ENCODE results near the gene MPIG6B.

Gene MPIG6B

DNA sequence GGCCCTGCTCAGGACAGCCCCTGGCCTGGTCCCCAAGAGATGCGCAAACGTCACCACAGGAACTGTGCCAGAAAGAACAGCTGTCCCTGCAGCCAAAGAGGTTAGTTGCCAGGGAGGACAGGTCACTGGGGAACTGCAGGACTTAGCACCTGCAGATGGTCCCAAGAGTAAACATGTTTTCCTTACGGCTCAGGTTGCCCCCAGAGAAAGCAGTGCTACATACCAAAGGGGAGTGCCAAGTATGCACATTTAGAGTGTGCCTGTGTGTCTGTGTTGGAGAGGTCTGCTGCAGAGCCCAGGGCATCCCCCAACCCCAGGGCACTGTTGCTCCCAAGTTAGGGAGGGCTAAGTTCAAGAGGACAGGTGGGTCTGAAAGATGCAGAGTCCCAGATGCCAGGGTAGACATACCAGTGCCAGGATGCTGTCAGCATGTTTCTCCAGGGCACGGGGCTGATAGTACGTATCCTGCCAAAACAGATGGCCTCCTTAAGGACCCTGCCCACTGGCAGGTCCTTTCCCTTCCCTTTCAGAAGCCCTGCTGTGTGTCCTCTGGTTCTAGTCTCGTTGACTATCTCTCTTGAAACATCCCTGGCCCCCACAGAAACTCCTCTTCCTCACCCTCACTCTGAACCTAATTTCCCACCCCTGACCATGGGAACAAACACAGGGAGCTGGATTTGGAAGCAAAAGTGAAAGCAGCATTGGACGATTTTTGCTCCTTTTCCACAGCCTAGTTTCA, 21.3 kb upstream of the MPIG6B start:
- no peak for DNase-seq (ENCODE audit: low spot score)
- TF ChIP-seq, protein P1, sequence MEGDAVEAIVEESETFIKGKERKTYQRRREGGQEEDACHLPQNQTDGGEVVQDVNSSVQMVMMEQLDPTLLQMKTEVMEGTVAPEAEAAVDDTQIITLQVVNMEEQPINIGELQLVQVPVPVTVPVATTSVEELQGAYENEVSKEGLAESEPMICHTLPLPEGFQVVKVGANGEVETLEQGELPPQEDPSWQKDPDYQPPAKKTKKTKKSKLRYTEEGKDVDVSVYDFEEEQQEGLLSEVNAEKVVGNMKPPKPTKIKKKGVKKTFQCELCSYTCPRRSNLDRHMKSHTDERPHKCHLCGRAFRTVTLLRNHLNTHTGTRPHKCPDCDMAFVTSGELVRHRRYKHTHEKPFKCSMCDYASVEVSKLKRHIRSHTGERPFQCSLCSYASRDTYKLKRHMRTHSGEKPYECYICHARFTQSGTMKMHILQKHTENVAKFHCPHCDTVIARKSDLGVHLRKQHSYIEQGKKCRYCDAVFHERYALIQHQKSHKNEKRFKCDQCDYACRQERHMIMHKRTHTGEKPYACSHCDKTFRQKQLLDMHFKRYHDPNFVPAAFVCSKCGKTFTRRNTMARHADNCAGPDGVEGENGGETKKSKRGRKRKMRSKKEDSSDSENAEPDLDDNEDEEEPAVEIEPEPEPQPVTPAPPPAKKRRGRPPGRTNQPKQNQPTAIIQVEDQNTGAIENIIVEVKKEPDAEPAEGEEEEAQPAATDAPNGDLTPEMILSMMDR (IDR thresholded peaks at IDR 0.05), result no peak
- Histone ChIP-seq H3K4me3 (peak overlapping the region; percentile 95), H3K27ac (peak overlapping the region; percentile 24 to 96)

DNA sequence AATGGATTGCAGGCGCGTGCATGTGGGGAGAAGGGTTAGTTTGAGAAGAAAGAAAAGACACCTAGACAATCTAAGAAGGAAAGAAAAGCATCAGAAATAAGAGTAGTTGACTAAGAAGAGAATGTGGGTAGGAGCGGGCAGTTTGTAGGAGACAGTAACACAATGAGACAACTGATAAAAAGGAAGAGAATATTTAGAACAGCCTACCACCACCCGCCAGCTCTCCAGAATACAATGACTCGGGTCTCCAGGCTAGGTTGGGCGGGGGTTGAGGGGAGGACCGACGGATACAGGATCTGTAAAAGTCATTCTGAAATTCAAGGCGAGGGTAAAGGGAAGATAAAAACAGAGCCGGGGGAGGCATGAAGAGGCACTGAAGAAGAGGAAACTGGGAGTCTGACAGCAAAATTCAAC, 20.8 kb upstream of the MPIG6B start:
- peak overlapping the region; percentile 96 to 99 for H3K27ac ChIP-seq
- DNase-seq (ENCODE audit: low spot score), result no peak
- peak overlapping the region; percentile 95 for H3K4me3 ChIP-seq
- TF ChIP-seq, protein P1 (IDR thresholded peaks at IDR 0.05), result no peak

DNA sequence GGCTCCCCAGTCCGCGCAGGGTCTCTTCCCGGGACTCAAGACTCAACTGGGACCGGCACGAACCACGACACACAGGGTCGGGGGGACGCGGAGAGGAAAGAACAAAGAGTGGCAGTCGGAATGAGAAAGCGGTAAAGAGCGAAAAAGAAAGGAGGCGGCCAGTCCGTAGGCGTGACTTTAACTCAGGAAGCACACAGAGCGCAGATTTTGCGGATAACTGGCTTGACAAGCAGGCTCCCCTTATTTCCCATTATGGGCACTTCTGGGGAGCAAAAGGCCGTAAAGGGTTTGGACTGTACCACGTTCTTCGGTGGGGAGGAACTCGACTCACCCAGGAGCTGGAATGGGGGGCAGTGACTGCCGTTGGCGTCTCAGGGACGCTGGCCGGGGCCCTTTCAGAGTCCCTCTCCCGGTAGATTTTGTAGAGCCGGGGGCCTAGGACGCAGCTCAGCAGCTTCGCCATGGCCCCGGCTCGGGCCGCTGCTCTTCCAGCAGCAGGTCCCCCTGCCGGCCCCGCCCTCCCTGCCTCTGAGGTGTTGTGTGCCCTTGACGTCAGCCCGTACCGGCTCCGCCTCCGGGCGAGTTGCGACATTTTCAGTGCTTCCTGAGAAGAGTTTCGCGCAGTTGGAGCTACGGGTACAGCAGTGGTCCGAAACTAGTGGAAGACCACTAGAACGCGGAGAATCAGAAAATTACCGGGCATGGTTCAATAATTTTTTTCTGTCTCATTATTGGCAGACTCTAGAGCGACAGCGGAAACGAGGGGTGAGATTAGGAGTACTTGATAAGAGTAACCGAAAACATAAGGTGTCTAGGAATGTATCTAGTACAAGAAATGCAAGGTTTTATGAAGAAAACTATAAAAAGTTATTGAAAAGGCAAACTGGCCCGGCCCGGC, 20.1 kb upstream of the MPIG6B start, which contains the start of gene ABHD16A:
TSS of gene ABHD16A (minus strand) at position 506 of the 898 bp plus-strand sequence. CDS start at position 463, 43 bp downstream.
- H3K27ac ChIP-seq, result peak within 1 kb of the TSS; percentile 96 to 99
- peak; percentile 99 for DNase-seq (ENCODE audit: low spot score)

DNA sequence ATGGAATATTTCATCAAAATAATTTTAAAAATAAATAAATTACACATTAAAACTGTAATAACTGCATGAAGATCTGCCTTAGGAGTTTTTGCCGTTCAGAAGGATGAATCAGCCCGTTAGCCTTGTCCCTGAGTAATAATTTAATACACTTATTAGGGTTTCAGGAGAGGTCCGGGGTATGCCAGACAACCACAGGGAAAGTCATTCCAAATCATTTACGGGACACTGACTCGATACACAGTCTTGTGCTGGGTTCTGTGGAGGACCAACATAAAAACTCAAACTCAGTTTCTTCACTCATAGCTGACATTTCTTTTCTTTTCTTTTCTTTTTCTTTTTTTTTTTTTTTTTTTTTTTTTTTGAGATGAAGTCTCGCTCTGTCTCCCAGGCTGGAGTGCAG, 17.2 kb upstream of the MPIG6B start:
- no peak for DNase-seq (ENCODE audit: low spot score)
- Histone ChIP-seq H3K27ac (no peak overlapping the region), H3K4me3 (no peak overlapping the region)
- TF ChIP-seq, protein P1 (IDR thresholded peaks at IDR 0.05), result no peak

More for the DNA sequence above, 20.1 kb upstream of the MPIG6B start, which contains the start of gene ABHD16A:
- H3K4me3 ChIP-seq, result peak within 1 kb of the TSS; percentile 95
- TF ChIP-seq, protein P1 (IDR thresholded peaks at IDR 0.05), result no peak

DNA sequence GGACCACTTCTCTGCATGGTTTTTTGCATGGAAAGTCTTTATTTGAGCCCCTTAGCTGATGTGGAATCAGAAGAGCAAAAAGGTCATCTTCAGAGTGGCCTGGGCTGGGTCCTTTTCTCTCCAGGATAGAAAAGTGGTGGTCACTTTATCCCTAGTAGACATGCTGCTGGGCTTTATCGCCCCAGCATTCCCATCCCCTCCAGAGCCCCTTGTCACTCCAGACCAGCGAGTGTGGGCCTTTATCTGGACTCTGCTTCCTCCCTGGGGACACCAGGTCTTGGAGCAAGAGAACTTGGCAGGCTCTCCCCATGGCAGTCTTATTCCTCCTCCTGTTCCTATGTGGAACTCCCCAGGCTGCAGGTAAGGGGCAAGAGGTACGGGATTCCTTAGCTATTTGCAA, 16.6 kb upstream of the MPIG6B start, which contains the start of gene LY6G6F:
TSS of gene LY6G6F (plus strand) at position 268 of the 400 bp plus-strand sequence. CDS start at position 309, 41 bp downstream.
- TF ChIP-seq, protein P1 (IDR thresholded peaks at IDR 0.05), result no peak
- Histone ChIP-seq H3K27ac (no peak within 1 kb of the TSS), H3K4me3 (no peak within 1 kb of the TSS)
- DNase-seq (ENCODE audit: low spot score), result no peak

DNA sequence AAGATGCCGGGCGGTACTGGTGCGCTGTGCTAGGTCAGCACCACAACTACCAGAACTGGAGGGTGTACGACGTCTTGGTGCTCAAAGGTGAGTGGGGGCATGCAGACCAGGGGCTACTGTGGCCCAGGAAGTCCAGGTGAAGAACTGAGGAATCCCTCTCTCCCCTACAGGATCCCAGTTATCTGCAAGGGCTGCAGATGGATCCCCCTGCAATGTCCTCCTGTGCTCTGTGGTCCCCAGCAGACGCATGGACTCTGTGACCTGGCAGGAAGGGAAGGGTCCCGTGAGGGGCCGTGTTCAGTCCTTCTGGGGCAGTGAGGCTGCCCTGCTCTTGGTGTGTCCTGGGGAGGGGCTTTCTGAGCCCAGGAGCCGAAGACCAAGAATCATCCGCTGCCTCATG, 15.5 kb upstream of the MPIG6B start:
- TF ChIP-seq, protein P1 (IDR thresholded peaks at IDR 0.05), result no peak
- Histone ChIP-seq H3K27ac (no peak overlapping the region), H3K4me3 (no peak overlapping the region)
- DNase-seq (ENCODE audit: low spot score), result no peak

Data from coronary artery (tissue), 2 donors.